Prostate gland (tissue), 2 donors: ENCODE results near the gene RADIL.

Experiments used
- CTCF ChIP-seq, 4 experiments: fragments of 200-600 bp in 2 of 4; fragments of 450-650 bp in 2 of 4; sonication (generic) in 2 of 4; IDR thresholded peaks; 1 replicate in 3 of 4; 2 replicates in 1 of 4; pipeline ENCODE4 v1.5.1; 2016 to 2019; ENCODE audit warnings: antibody characterized with exemption in 4 of 4, mild to moderate bottlenecking in 2 of 4, moderate library complexity in 2 of 4
- POLR2AphosphoS5 ChIP-seq: sonication (generic); formaldehyde crosslinking; IDR thresholded peaks from one replicate; pipeline ENCODE4 v1.6.1; 2017; ENCODE audit warnings: antibody characterized with exemption

GRCh38 chr7:4904346-4904745 is 20.8 kb upstream of the RADIL start:
- TF ChIP-seq CTCF (IDR thresholded peaks at IDR 0.05) (no peak), POLR2AphosphoS5 (no peak)
